Spleen (tissue), 11 donors: Measurements from ENCODE around the gene BRD3. TPM values are rescaled to one million over a fixed set of nuclear protein-coding genes. Genes with fewer than 3 reads are reported as not detected.
"Not testable (repeated sequence)": the region's sequence is repeated elsewhere in the genome, so short reads cannot be mapped to it uniquely, and the experiment has no call there.

Experiments used
- DNase-seq: peaks from one replicate; pipeline ENCODE4 v3.0.0-alpha.2; 2020
- H3K27ac ChIP-seq, 8 donors: fragments of 200-600 bp; sonication (generic) in 7 of 8; 1 replicate in 4 of 8; 2 replicates in 4 of 8; pipeline versions ENCODE4 v1.5.0 to v1.8.0; 2016 to 2021; ENCODE audit warnings: inconsistent platforms in 4 of 8, mild to moderate bottlenecking in 4 of 8, moderate library complexity in 1 of 8
- H3K27me3 ChIP-seq, 7 donors: fragments of 200-600 bp; sonication (generic) in 6 of 7; replicated peaks in 1 of 7; 1 replicate in 4 of 7; 2 replicates in 3 of 7; pipeline versions ENCODE4 v1.5.0 to v1.8.0; 2016 to 2021; ENCODE audit warnings: inconsistent platforms in 3 of 7, mild to moderate bottlenecking in 1 of 7
- H3K36me3 ChIP-seq, 6 donors: fragments of 200-600 bp; sonication (generic) in 5 of 6; 1 replicate in 4 of 6; 2 replicates in 2 of 6; pipeline versions ENCODE4 v1.5.0 to v1.8.0; 2016 to 2021; ENCODE audit warnings: inconsistent platforms in 2 of 6
- H3K4me1 ChIP-seq, 6 donors: fragments of 200-600 bp; sonication (generic) in 5 of 6; 1 replicate in 3 of 6; 2 replicates in 3 of 6; pipeline versions ENCODE4 v1.5.0 to v1.8.0; 2016 to 2021; ENCODE audit warnings: inconsistent platforms in 3 of 6
- H3K4me3 ChIP-seq, 8 donors: fragments of 200-600 bp; sonication (generic) in 7 of 8; 1 replicate in 4 of 8; 2 replicates in 4 of 8; pipeline versions ENCODE4 v1.5.0 to v1.8.0; 2016 to 2021; ENCODE audit warnings: inconsistent platforms in 4 of 8, mild to moderate bottlenecking in 4 of 8, moderate library complexity in 2 of 8
- H3K9me3 ChIP-seq, 8 donors: fragments of 200-600 bp; sonication (generic) in 7 of 8; 1 replicate in 4 of 8; 2 replicates in 4 of 8; pipeline versions ENCODE4 v1.5.0 to v1.8.0; 2016 to 2021; ENCODE audit warnings: inconsistent platforms in 4 of 8
- POLR2A ChIP-seq, 3 donors: fragments of 450-650 bp; IDR thresholded peaks; one replicate each; pipeline ENCODE4 v1.5.1; 2017; ENCODE audit warnings: antibody characterized with exemption in 3 of 3, mild to moderate bottlenecking in 1 of 3
- POLR2AphosphoS5 ChIP-seq, 3 donors: sonication (generic); formaldehyde crosslinking; IDR thresholded peaks; one replicate each; pipeline ENCODE4 v1.5.1; 2017; ENCODE audit warnings: antibody characterized with exemption in 3 of 3
- WGBS, 5 donors: extraction: QIAGEN DNeasy Blood & Tissue Kit in 3 of 5; methylation state at CpG; one replicate each; pipeline versions ENCODE4 v1.1.5 to v1.1.7; 2013 to 2018; 5-methylcytosine and 5-hydroxymethylcytosine counted together
- intact Hi-C: fragments of 100-400 bp; cut with DNase I; formaldehyde crosslinking; loops from one replicate; pipeline ENCODE4 v1.15.0; 2023; ENCODE audit warnings: low total_unique reads
- polyA plus RNA-seq, 3 donors: library from polyadenylated mRNA; stranded (reverse); fragments of 200-250 nt; gene quantifications; one replicate each; pipeline ENCODE4 v1.2.1, GENCODE V29; 2013
- total RNA-seq, 7 donors: library from RNA; depleted of rRNA in 3 of 7; stranded (reverse); fragments of >200 nt in 3 of 7; fragmentation: NEBNext Ultra II Directional in 4 of 7; extraction: Animal tissue kit (Norgen Biotek cat#: 25700) in 4 of 7; gene quantifications; one replicate each; pipeline versions ENCODE4 v1.1.0 to v1.2.1, GENCODE V29; 2016 to 2021
- TF ChIP-seq, protein P1 (sequence below), 11 experiments: fragments of 200-600 bp in 7 of 11; fragments of 450-650 bp in 4 of 11; sonication (generic) in 4 of 11; IDR thresholded peaks in 8 of 11; conservative IDR thresholded peaks in 3 of 11; 1 replicate in 7 of 11; 2 replicates in 4 of 11; pipeline versions ENCODE4 v1.4.0 to v1.8.0; 2016 to 2021; ENCODE audit warnings: antibody characterized with exemption in 11 of 11, inconsistent platforms in 4 of 11, mild to moderate bottlenecking in 1 of 11
- donor health status: healthy with polysubstance abuse.
- donor health status: DM: no; HTN: no; CAD: no; lungs with moderate emphysema.
- donor health status: DM: no; HTN: no; CAD: no.
- donor health status: Bipolar disorder and iron deficiency.
- donor health status: healthy.
- donor health status: DM: no; HTN: no; CAD: no.
- donor health status: DM: yes; HTN: yes; CAD: no.

The BRD3 gene
- total and polyA plus RNA-seq, 10 donors: 5.9 to 54.0 (median 30.0) TPM

DNA sequence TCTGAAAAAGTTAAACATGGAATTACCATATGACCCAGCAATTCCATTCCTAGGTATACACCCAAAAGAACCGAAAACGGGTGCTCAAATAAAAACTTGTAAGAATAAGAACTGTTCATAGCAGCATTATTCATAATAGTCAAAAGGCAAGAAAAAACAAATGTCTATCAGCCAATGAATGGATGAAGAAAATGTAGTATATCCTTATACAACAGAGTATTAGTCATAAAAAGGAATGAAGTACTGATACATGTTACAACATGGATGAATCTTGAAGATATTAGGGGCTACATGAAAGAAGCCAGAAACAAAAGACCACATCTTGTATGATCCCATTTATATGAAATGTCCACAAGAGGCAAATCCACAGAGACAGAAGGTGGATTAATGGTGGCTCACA, 15.6 kb upstream of the BRD3 start:
- Histone ChIP-seq H3K9me3 (peaks cover 0 to 34% (median 29%) of the 10 kb centered on the region in 8 donors), H3K27me3 (peaks cover 0 to 7% (median 0%) of the 10 kb centered on the region in 7 donors), H3K4me1 (no peaks in the 10 kb centered on the region), H3K4me3 (no peak overlapping the region), H3K36me3 (no peaks in the 10 kb centered on the region), H3K27ac (no peak overlapping the region)
- no peak for DNase-seq
- TF ChIP-seq POLR2AphosphoS5 (IDR thresholded peaks at IDR 0.05): no peak
- TF ChIP-seq, protein P1, sequence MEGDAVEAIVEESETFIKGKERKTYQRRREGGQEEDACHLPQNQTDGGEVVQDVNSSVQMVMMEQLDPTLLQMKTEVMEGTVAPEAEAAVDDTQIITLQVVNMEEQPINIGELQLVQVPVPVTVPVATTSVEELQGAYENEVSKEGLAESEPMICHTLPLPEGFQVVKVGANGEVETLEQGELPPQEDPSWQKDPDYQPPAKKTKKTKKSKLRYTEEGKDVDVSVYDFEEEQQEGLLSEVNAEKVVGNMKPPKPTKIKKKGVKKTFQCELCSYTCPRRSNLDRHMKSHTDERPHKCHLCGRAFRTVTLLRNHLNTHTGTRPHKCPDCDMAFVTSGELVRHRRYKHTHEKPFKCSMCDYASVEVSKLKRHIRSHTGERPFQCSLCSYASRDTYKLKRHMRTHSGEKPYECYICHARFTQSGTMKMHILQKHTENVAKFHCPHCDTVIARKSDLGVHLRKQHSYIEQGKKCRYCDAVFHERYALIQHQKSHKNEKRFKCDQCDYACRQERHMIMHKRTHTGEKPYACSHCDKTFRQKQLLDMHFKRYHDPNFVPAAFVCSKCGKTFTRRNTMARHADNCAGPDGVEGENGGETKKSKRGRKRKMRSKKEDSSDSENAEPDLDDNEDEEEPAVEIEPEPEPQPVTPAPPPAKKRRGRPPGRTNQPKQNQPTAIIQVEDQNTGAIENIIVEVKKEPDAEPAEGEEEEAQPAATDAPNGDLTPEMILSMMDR (IDR thresholded peaks at IDR 0.05 in 8 of 11, conservative IDR thresholded peaks at IDR 0.05 in 3 of 11): no peak
- intact Hi-C loops: no loop called here
- WGBS, 5 donors: 80 to 96% (median 89%) methylated on average over 2 of the region's 2 CpGs

DNA sequence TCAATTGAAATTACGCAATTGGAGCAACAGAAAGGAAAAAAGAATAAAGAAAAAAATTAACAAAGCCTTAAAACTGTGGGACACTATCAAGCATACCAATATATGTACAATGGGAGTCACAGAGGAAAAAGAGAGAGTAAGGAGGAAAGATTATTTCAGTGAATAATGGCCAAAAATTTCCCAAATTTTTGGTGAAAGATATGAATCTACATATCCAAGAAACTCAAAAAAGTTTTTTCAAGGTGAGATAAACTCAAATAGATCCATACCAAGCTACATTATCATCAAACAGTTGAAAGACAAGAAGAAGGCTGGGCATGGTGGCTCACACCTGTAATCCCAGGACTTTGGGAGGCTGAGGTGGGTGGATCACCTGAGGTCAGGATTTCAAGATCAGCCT, 8.8 kb upstream of the BRD3 start:
- H3K9me3 ChIP-seq: peaks cover 0 to 45% (median 33%) of the 10 kb centered on the region in 8 donors
- intact Hi-C loops: no loop called here
- no peak overlapping the region for H3K4me3 ChIP-seq
- H3K4me1 ChIP-seq: no peaks in the 10 kb centered on the region
- no peak overlapping the region for H3K27ac ChIP-seq
- H3K36me3 ChIP-seq: no peaks in the 10 kb centered on the region
- H3K27me3 ChIP-seq: peaks cover 0 to 19% (median 0%) of the 10 kb centered on the region in 7 donors
- TF ChIP-seq POLR2AphosphoS5 (IDR thresholded peaks at IDR 0.05): no peak
- 0 to 50% (median 41%) methylated on average over 1 of the region's 1 CpG for WGBS, 5 donors
- DNase-seq: no peak

DNA sequence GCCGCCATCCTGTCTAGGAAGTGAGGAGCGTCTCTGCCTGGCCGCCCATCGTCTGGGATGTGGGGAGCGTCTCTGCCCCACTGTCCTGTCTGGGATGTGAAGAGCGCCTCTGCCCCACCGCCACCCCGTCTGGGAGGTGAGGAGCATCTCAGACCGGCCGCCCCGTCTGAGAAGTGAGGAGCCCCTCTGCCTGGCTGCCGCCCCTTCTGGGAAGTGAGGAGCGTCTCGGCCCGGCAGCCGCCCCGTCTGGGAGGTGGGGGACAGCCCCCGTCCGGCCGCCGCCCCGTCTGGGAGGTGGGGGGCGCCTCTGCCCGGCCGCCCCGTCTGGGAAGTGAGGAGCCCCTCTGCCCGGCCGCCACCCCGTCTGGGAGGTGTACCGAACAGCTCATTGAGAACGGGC, 7.9 kb upstream of the BRD3 start:
- H3K4me3 ChIP-seq, H3K27ac ChIP-seq, H3K4me1 ChIP-seq, H3K36me3 ChIP-seq, DNase-seq, intact Hi-C loops: not testable (repeated sequence)
- Histone ChIP-seq H3K27me3 (peaks cover 0 to 21% (median 0%) of the 10 kb centered on the region in 7 donors), H3K9me3 (peaks cover 0 to 45% (median 33%) of the 10 kb centered on the region in 8 donors)
- 86 to 94% (median 90%) methylated on average over 7 to 31 of the region's 31 CpGs for WGBS, 5 donors

DNA sequence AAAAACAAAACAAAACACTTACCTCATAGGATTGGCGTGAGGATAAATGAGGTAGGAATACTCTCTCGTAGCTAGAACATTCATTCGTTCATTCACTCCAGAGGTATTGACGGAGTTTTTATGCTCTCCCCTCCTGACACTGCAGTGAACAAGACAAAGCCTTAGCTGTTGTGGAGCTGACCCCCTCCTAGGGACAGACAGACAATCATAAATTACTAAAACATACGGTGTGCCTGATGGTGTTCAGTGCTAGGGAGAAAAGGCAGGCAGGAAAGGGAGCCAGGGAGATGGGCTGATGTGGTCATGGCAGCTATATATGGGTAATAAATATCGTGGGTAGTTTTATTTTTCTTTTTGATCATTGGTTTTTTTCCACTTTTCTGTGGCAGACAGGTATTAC, 5.7 kb upstream of the BRD3 start:
- Histone ChIP-seq H3K27me3 (peaks cover 0 to 37% (median 8%) of the 10 kb centered on the region in 7 donors), H3K4me1 (peaks cover 0 to 11% (median 6%) of the 10 kb centered on the region in 6 donors), H3K27ac (no peak overlapping the region), H3K36me3 (no peaks in the 10 kb centered on the region), H3K4me3 (no peak overlapping the region), H3K9me3 (peaks cover 0 to 24% (median 12%) of the 10 kb centered on the region in 8 donors)
- intact Hi-C loops: no loop called here
- DNase-seq: no peak
- 75 to 79% (median 78%) methylated on average over 6 of the region's 6 CpGs for WGBS, 5 donors
- TF ChIP-seq, protein P1 (IDR thresholded peaks at IDR 0.05 in 8 of 11, conservative IDR thresholded peaks at IDR 0.05 in 3 of 11): no peak
- TF ChIP-seq POLR2AphosphoS5 (IDR thresholded peaks at IDR 0.05) (no peak), POLR2A (IDR thresholded peaks at IDR 0.05) (no peak)

DNA sequence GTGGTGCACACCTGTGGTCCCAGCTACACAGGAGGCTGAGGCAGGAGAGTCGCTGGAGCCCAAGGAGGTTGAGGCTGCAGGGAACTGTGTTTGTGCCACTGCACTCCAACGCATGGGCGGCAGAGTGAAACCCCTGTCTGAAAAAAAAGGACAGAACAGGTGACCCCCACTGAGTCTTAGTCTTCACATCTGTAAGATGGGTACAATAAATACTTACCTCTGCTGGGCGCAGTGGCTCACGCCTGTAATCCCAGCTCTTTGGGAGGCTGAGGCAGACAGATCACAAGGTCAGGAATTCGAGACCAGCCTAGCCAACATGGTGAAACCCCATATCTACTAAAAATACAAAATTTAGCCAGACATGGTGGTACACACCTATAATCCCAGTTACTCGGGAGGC, 4.9 kb upstream of the BRD3 start:
- WGBS, 5 donors: 81 to 93% (median 86%) methylated on average over 7 of the region's 7 CpGs
- H3K27me3 ChIP-seq: peaks cover 0 to 37% (median 8%) of the 10 kb centered on the region in 7 donors
- H3K4me3 ChIP-seq, H3K36me3 ChIP-seq, DNase-seq, H3K27ac ChIP-seq, intact Hi-C loops: not testable (repeated sequence)
- peaks cover 0 to 22% (median 12%) of the 10 kb centered on the region in 8 donors for H3K9me3 ChIP-seq
- H3K4me1 ChIP-seq: peaks cover 0 to 11% (median 6%) of the 10 kb centered on the region in 6 donors

DNA sequence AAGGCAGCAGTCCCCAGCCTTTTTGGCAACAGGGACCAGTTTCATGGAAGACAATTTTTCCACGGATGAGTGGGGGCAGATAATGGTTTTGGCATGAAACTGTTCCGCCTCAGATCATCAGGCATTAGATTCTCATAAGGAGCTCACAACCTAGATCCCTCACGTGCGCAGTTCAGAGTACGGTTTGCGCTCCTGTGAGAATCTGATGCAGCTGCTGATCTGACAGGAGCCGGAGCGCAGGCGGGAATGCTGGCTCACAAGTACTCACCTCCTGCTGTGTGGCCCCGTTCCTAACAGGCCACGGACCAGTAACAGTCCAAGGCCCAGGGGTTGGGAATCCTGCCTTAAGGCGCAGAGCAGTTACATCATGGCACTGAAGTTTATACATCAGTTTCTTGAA, 3.3 kb upstream of the BRD3 start:
- WGBS, 5 donors: 89 to 96% (median 94%) methylated on average over 12 of the region's 12 CpGs
- no peak for DNase-seq
- H3K4me3 ChIP-seq: no peak overlapping the region

More for the DNA sequence above, 3.3 kb upstream of the BRD3 start:
- Histone ChIP-seq H3K4me1 (peaks cover 2 to 20% (median 14%) of the 10 kb centered on the region in 6 donors), H3K9me3 (peaks cover 0 to 7% (median 0%) of the 10 kb centered on the region in 8 donors), H3K36me3 (no peaks in the 10 kb centered on the region), H3K27me3 (peaks cover 0 to 37% (median 8%) of the 10 kb centered on the region in 7 donors), H3K27ac (no peak overlapping the region)
- TF ChIP-seq POLR2A (IDR thresholded peaks at IDR 0.05) (no peak), POLR2AphosphoS5 (IDR thresholded peaks at IDR 0.05) (no peak)
- TF ChIP-seq, protein P1 (IDR thresholded peaks at IDR 0.05 in 8 of 11, conservative IDR thresholded peaks at IDR 0.05 in 3 of 11): no peak
- intact Hi-C loops: no loop called here
